Measurements from ENCODE around the gene PEMT. TPM values are rescaled to one million over a fixed set of nuclear protein-coding genes. Genes with fewer than 3 reads are reported as not detected.

Gene PEMT
- total RNA-seq, 1 experiment from 2014 or later, result 61.4 TPM

DNA sequence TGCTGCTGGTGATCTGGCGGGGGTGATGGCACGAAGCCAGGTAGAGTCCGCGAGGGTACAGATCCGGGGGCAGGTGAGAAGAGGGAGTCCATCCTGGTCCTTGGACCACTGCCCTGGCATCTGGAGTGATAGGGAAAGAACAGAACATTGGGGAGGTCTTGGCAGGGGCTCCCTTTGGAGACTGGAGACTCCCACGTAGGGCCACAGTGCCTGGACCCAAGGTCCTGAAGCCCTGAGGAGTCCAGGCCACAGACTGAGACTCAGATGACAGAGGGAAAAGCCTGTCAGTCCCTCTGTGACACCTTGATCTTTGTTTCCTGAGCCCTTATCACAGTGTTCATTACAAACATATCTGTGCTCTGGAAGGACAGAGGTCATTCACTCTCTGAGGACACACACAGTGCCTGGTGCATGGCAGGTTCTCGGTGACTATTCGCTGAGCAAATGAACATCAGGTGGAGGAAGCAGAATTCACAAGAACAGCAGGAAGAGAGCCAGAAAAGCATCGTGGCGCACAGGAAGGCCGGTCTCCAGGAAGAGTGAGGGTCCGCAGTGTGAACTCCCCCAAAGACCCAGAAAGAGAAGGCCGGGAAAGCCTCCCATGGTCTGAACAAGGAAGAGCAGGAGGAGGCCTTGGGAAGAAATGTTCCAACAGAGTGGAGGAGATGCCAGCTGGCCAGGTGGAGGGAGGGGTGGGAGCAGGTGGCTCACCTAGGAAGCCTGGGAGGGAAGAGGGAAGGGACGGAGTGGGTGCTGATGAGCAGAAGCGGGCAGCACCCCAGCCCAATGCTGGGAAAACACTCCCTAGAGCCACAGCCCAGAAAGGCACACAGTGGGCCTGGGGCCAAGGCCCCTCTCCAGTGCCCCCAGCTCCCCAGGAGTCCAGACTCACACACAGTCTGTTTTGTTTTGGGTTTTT is 20.5 kb downstream of the PEMT start:
- no peak for DNase-seq (ENCODE audit: low read depth)

DNA sequence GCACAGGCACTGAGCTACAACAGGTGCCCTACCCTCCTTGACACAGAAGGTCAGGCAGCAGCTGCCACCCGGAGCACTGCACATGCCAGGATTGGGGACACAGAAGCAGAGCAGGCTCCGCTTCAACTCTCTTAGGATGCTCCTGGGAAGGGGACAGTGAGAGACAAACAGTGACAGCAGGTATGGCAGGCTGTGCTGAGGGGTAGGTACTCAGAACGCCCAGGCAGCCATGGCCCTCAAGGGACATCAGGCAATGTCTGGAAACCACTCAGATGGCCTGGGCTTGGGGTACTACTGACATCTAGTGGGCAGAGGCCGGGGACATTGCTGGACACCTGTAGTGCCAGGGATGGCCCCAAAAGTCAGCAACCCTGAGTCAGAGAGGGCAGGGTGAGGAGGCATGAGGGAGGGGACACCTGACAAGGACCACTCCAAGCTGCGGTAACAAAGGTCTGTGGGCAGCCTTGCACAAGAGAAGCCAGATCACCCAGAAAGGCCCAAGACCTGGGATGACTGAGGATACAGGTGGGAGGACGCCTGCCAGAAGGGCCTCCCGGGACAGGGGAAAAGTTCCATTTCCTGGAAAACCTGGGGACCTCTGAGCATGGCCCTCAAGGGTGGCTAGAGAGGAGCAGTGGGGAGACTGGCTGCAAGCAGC is 21.2 kb downstream of the PEMT start:
- peak; percentile 33 for DNase-seq (ENCODE audit: low read depth)

- DNase-seq (ENCODE audit: low read depth), result no peak
Observed at GRCh38 chr17:17569691-17570090, 21.8 kb downstream of the PEMT start.

- DNase-seq (ENCODE audit: low read depth), result peak; percentile 76
Observed at GRCh38 chr17:17568772-17569195, 22.7 kb downstream of the PEMT start.

- no peak for DNase-seq (ENCODE audit: low read depth)
Observed at GRCh38 chr17:17567631-17568030, 23.9 kb downstream of the PEMT start.

- no peak for DNase-seq (ENCODE audit: low read depth)
Observed at GRCh38 chr17:17566896-17567513, 24.5 kb downstream of the PEMT start.

DNA sequence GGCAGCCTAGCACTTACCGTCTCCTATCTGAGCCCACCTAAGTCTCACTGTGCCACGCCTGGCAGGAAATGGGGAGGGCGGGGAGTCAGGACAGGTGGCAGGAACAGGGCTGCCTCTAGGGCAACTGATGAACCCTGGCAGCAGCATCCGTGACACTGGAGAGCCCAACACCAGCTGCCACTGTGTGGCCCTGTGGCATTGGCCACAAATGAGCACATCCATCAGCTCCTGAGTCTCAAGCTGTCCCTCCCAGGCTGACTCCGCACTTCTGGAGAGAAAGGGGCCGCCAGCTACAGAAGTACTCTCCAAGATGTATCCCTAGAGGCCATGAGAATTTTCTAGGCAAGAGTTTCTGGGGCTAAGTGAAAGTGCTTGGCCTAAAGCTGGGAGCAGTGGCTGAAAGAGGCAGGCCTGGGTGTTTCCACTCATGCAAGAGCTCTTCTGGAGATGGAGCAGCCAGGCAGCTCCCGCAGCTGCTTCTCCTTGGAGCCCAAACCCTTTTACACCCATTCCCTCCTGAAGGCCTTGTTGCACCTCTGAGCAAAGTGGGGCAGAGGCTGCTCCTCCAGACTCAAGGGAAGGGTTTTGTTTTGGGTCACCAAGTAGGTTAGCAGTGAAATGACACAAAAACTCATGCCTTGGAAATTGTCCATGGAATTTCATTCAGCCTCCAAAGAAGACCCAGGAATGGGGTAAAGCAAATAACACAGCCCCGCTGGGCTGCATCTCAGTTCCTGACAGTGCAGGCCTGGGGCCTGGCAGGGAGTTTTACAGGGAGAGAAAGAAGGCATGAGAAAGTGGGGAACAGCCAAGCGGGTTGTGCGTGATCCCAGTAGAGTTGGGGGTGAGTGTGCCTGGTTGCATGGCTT is 25.8 kb downstream of the PEMT start:
- DNase-seq (ENCODE audit: low read depth), result no peak

- no peak for DNase-seq (ENCODE audit: low read depth)
Observed at GRCh38 chr17:17564896-17565295, 26.6 kb downstream of the PEMT start.

GRCh38 chr17:17564323-17564722 is 27.2 kb downstream of the PEMT start:
- DNase-seq (ENCODE audit: low read depth), result no peak

DNA sequence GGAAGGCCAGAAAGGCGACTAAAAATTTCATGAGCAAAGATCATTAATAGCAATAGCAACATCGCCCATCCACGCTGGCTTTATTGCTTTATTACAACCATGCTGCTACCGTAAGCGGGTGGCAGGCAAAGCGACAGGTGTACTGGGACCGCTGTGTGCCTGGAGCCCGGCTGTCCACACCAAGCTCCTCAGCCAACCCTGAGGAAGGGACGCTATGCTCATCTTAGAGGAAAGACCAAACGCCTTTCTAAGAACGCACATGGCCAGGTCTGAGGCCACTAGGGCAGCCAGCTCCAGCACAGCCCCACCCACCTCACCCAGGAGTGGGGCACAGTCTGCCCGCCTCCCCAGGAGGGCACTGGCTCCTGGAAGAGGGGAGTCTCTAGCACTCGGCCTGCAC is 28.0 kb downstream of the PEMT start:
- no peak for DNase-seq (ENCODE audit: low read depth)

DNA sequence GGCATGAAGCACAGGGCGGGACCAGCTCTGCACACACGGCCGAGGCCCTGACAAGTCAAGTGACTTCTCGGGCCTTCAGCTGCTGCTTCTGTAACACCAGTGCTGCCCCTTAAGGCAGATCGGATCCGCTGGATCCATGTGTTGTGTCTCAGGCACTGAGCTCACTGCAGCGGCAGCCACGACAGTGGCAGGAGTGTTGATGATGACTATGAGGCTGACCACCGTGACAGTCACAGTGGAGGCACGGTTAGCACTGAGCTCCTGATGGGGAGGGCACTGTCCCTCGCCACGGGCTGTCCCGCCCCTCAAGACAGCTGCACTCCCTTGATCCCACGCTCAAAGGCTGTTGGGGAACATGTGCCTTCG is 29.4 kb downstream of the PEMT start:
- no peak for DNase-seq (ENCODE audit: low read depth)

DNA sequence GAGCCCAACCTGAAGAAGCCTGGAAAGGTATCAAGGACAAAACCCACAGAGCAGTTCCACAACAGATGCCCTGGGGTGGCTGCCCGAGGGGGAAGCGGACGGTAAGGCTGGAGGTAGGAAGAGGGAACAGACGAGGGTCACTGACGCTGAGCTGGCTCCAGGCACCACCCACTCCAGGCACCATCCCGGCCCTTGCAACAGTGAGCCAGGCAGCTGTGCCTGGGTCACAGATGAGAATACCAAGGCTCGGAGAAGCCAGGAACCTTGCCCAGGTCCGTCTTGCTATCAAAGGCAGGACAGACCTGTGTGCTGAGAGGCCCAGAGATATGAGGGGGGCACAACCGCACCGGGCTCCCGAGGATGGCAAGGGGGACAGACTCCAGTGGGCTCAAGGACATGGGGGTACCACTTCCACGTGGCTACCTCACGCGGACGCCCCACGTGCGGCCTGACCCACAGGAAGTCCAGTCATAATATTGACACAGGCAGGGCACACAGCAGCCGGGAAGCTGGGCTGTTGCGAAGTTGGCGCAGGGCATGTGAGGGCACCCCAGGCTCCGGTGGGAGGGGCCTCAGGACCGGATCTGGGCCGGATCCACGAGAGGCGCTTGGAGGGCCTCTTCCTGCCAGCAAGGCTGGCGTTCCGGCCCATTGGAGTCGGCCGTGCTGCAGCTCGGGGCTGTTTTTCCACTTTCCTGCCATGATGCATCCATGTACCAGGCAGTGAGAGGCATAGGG is 29.9 kb downstream of the PEMT start:
- DNase-seq (ENCODE audit: low read depth), result peak; percentile 19

- no peak for DNase-seq (ENCODE audit: low read depth)
Observed at GRCh38 chr17:17560975-17561374, 30.5 kb downstream of the PEMT start.

DNA sequence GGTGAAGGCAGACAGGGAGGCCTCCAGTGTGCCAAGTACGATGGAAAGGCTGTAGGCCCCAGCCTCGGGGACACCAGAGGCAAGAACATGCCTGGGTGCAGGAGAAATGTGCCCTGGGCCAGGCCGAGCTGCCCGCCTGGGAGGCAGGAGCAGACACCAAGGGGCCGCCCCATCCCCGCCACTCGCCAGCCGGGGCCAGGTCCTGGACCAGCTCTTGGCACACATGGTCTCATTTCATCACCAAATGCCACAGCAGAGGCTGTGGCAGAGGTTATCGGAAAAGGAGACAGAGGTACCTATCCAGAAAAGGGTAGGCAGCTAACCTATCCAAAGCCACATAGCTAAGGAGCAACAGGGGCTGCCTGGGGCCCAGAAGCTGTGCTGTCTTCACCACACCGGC is 31.3 kb downstream of the PEMT start:
- DNase-seq (ENCODE audit: low read depth), result no peak

DNA sequence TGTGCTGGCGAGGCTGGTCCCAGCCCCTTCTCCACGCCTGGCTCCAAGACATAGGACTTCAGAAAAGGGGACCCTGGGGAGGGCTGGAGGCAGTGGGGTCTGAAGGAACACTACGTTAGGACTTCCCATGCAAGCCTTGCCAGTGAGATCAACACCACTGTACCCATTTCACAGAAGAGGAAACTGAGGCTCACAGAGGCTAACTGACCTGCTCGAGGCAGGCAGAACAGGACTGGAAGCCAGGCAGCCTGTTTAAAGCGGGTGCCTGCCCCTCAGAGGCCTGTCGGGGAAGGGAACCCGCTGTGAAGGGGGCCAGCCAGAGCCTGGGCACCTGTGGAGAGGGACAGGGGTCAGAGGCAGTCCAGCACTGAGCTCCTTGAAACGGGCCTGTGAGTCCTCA is 32.3 kb downstream of the PEMT start:
- DNase-seq (ENCODE audit: low read depth), result no peak

DNA sequence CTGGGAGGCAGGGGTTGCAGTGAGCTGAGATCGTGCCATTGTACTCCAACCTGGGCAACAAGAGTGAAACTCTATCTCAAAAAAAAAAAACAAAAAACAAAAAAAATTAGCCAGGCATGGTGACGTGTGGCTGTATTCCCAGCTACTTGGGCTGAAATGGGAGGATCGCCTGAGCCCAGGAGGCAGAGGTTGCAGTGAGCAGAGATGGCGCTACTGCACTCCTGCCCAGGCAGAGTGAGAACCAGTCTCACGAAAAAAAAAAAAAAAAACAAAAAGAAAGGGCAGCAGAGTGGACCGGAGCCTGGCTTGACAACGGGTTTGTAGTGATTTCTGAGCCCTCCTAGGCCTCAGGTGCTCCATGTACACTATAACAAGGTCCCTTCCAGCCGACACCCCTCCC is 33.1 kb downstream of the PEMT start:
- no peak for DNase-seq (ENCODE audit: low read depth)

GRCh38 chr17:17557796-17558195 is 33.7 kb downstream of the PEMT start:
- no peak for DNase-seq (ENCODE audit: low read depth)

GRCh38 chr17:17556671-17557070 is 34.8 kb downstream of the PEMT start:
- DNase-seq (ENCODE audit: low read depth), result no peak

DNA sequence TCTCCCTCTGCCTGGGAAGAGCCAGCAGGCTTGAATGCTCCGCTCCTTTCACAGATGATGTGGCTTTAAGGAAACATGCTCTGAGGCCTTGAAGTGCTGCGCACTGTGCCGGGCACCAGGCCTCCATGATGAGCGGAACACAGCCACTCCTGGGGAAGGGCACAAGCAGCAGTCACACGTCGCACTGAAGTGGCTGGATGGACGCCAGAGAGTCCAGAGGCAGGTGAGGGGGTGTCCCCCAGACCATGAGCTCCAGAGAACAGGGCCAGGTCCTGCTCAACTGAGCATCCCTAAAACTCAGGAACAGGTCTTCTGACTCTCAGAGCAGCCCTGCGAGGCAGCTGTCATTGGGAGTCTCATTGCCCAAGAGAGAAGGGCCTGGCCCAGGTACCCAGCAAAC is 35.6 kb downstream of the PEMT start:
- no peak for DNase-seq (ENCODE audit: low read depth)

GRCh38 chr17:17555151-17555550 is 36.4 kb downstream of the PEMT start:
- no peak for DNase-seq (ENCODE audit: low read depth)

DNA sequence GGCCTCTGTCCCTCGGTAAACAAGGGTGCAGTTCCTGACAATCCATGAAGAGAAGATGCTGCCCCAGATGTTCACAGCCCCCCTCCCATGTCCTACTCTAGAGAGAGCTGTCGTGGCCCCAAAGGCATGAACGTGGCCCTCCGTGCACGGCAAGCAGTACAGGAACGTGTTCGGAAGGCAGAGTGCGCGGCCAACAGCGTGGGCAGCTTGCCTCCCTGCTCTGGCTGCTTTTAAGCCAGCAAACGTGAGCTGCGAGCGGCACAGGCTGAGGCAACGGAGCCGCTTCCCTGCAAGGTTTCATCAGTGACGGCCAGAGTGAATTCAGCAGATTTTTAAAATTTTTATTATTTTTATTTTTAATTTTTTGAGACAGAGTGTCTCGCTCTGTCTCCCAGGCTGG is 37.2 kb downstream of the PEMT start:
- DNase-seq (ENCODE audit: low read depth), result no peak

Measured in Daoy (cell line).